Left lung (tissue), 10 donors: ENCODE data around the gene ITGB1BP2. TPM values are rescaled to one million over a fixed set of nuclear protein-coding genes. Genes with fewer than 3 reads are reported as not detected.
"Not testable (repeated sequence)": the region's sequence is repeated elsewhere in the genome, so short reads cannot be mapped to it uniquely, and the experiment has no call there.

Source experiments
- ATAC-seq: fragments of 200-7000 bp; cut with Tn5 transposase; one replicate; pipeline ENCODE4 v1.9.1; 2020; ENCODE audit warnings: moderate library complexity
- DNase-seq, 4 donors: peaks; one replicate each; pipeline ENCODE4 v3.0.0-alpha.2; 2013 to 2020
- H3K27ac ChIP-seq, 2 donors: fragments of 200-600 bp; sonication (generic) in 1 of 2; one replicate each; pipeline versions ENCODE4 v1.5.0 to v1.8.0; 2020 to 2021
- H3K27me3 ChIP-seq, 2 donors: fragments of 200-600 bp; sonication (generic) in 1 of 2; one replicate each; pipeline versions ENCODE4 v1.5.0 to v1.8.0; 2020 to 2021
- H3K36me3 ChIP-seq, 2 donors: fragments of 200-600 bp; sonication (generic) in 1 of 2; one replicate each; pipeline versions ENCODE4 v1.5.0 to v1.8.0; 2020 to 2021
- H3K4me1 ChIP-seq, 2 donors: fragments of 200-600 bp; one replicate each; pipeline ENCODE4 v1.8.0; 2021
- H3K4me3 ChIP-seq, 2 donors: fragments of 200-600 bp; sonication (generic) in 1 of 2; one replicate each; pipeline versions ENCODE4 v1.5.0 to v1.8.0; 2020 to 2021; ENCODE audit warnings: mild to moderate bottlenecking in 1 of 2
- H3K9me3 ChIP-seq, 2 donors: fragments of 200-600 bp; sonication (generic) in 1 of 2; one replicate each; pipeline versions ENCODE4 v1.5.0 to v1.8.0; 2020 to 2021
- intact Hi-C, 2 donors: fragments of 100-400 bp; cut with DNase I; formaldehyde crosslinking; loops; one replicate each; pipeline versions ENCODE4 v1.11.2 to v1.14.2; 2022
- polyA plus RNA-seq, 6 donors: library from polyadenylated mRNA; unstranded; fragments of 120-200 nt; gene quantifications; one replicate each; pipeline ENCODE4 v1.2.1, GENCODE V29; 2013; ENCODE audit not compliant: insufficient read length in 6 of 6
- total RNA-seq, 2 donors: library from RNA; stranded (reverse); fragmentation: NEBNext Ultra II Directional; extraction: Animal tissue kit (Norgen Biotek cat#: 25700); gene quantifications; one replicate each; pipeline ENCODE4 v1.2.1, GENCODE V29; 2021
- TF ChIP-seq, protein P1 (sequence below), 2 donors: fragments of 200-600 bp; sonication (generic) in 1 of 2; IDR thresholded peaks; one replicate each; pipeline versions ENCODE4 v1.5.0 to v1.8.0; 2021; ENCODE audit warnings: antibody characterized with exemption in 2 of 2
- donor health status: DM: no; HTN: yes; CAD: no.
- donor health status: DM: no; HTN: no; CAD: no.

Gene ITGB1BP2
- total and polyA plus RNA-seq, 8 donors: 0.99 to 3.0 (median 2.6) TPM

DNA sequence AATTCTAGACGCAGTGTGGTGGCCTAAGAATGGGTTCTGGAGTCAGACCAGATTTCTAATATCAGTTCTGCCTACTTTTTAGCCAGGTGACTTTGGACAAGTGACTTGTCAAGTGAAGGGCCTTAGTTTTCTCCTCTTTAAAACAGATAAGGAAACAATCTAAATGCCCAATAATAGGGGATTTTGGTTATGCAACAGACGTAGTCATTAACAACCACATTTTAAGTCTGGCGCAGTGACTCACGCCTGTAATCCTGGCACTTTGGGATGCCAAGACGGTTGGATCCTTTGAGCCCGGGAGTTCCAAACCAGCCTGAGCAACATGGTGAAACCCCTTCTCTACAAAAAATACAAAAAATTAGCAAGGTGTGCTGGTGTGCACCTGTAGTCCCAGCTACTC, 45.5 kb upstream of the ITGB1BP2 start:
- peak overlapping the region in 1 of 2 donors; percentile 48 for H3K27ac ChIP-seq
- peaks cover 0 to 21% of the 10 kb centered on the region in 2 donors for H3K4me1 ChIP-seq
- no peak overlapping the region for H3K4me3 ChIP-seq
- H3K9me3 ChIP-seq: no peaks in the 10 kb centered on the region
- H3K36me3 ChIP-seq: no peaks in the 10 kb centered on the region
- no peak for DNase-seq
- TF ChIP-seq, protein P1, sequence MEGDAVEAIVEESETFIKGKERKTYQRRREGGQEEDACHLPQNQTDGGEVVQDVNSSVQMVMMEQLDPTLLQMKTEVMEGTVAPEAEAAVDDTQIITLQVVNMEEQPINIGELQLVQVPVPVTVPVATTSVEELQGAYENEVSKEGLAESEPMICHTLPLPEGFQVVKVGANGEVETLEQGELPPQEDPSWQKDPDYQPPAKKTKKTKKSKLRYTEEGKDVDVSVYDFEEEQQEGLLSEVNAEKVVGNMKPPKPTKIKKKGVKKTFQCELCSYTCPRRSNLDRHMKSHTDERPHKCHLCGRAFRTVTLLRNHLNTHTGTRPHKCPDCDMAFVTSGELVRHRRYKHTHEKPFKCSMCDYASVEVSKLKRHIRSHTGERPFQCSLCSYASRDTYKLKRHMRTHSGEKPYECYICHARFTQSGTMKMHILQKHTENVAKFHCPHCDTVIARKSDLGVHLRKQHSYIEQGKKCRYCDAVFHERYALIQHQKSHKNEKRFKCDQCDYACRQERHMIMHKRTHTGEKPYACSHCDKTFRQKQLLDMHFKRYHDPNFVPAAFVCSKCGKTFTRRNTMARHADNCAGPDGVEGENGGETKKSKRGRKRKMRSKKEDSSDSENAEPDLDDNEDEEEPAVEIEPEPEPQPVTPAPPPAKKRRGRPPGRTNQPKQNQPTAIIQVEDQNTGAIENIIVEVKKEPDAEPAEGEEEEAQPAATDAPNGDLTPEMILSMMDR (IDR thresholded peaks at IDR 0.05): no peak
- no peaks in the 10 kb centered on the region for H3K27me3 ChIP-seq
- intact Hi-C loops: no loop called here
- ATAC-seq: no peak

DNA sequence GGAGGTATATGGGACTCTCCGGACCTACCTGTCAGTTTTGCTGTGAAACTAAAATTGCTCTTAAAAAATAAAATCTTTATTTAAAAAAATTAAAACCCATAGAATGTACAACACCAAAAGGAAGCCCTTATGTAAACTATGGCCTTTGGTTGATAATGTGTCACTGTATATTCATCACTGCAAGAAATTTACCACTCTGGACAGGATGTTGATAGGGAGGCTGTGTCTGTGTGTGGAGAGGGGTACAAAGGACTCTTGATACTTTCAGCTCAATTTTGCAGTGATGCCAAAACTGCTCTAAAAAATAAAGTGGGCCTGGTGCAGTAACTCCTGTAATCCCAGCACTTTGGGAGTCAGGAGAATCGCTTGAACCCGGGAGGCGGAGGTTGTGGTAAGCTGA, 44.7 kb upstream of the ITGB1BP2 start:
- intact Hi-C loops: no loop called here
- no peak overlapping the region for H3K27ac ChIP-seq
- no peaks in the 10 kb centered on the region for H3K9me3 ChIP-seq
- no peak overlapping the region for H3K4me3 ChIP-seq
- DNase-seq (no peak), ATAC-seq (no peak)
- TF ChIP-seq, protein P1 (IDR thresholded peaks at IDR 0.05): no peak
- H3K36me3 ChIP-seq: no peaks in the 10 kb centered on the region
- peaks cover 0 to 18% of the 10 kb centered on the region in 2 donors for H3K4me1 ChIP-seq
- H3K27me3 ChIP-seq: no peaks in the 10 kb centered on the region

DNA sequence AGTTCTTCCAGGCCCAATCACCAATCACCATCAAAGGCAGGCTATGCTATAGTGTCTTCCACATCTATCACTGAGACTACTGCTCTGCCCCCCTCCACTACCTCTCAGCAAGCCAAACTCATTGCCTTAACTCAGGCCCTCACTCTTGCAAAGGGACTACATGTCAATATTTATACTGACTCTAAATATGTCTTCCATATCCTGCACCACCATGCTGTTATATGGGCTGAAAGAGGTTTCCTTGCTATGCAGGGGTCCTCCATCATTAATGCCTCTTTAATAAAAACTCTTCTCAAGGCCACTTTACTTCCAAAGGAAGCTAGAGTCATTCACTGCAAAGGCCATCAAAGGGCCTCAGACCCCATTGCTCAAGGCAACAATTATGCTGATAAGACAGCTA, 32.9 kb upstream of the ITGB1BP2 start:
- H3K4me3 ChIP-seq: not testable (repeated sequence)

DNA sequence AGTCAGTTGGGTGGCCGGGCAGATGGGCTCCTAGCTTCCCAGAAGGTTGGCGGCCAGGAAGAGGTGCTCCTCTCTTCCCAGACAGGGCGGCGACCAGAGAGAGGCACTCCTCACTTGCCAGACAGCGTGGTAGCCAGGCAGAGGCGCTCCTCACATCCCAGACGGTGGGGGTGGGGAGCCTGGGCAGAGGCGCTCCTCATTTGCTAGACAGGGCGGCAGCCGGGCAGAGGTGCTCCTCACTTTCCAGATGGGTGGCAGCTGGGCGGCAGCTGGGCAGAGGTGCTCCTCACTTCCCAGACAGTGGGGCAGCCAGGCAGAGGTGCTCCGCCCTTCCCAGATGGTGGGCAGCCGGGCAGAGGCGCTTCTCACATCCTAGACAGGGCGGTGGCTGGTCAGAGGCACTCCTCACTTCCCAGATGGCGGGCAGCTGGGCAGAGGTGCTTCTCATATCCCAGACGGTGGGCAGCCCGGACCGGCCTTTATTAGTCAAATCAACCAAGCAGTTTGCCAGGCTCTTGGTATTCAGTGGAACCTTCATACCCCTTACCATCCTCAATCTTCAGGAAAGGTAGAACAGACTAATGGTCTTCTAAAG, 31.7 kb upstream of the ITGB1BP2 start:
- TF ChIP-seq, protein P1 (IDR thresholded peaks at IDR 0.05): no peak
- no peak overlapping the region for H3K4me3 ChIP-seq
- H3K27ac ChIP-seq: no peak overlapping the region
- ATAC-seq (no peak), DNase-seq (no peak)
- intact Hi-C loops: no loop called here
- no peaks in the 10 kb centered on the region for H3K4me1 ChIP-seq
- H3K9me3 ChIP-seq: no peaks in the 10 kb centered on the region
- no peaks in the 10 kb centered on the region for H3K27me3 ChIP-seq
- H3K36me3 ChIP-seq: no peaks in the 10 kb centered on the region

More for the DNA sequence above, 32.9 kb upstream of the ITGB1BP2 start:
- H3K36me3 ChIP-seq, DNase-seq, ATAC-seq, H3K9me3 ChIP-seq, H3K27ac ChIP-seq, intact Hi-C loops, H3K4me1 ChIP-seq, H3K27me3 ChIP-seq: not testable (repeated sequence)

DNA sequence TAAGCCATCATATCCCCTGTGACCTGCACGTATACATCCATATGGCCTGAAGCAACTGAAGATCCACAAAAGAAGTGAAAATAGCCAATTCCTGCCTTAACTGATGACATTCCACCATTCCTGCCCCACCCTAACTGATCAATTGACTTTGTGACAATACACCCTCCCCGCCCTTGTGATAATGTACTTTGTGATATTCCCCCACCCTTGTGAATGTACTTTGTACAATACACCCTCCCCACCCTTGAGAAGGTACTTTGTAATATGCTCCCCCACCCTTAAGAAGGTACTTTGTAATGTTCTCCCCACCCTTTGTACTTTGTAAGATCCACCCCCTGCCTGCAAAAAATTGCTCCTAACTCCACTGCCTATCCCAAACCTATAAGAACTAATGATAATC, 29.2 kb upstream of the ITGB1BP2 start:
- H3K27me3 ChIP-seq, ATAC-seq, H3K4me3 ChIP-seq, intact Hi-C loops, H3K36me3 ChIP-seq, H3K27ac ChIP-seq, DNase-seq, H3K9me3 ChIP-seq, H3K4me1 ChIP-seq: not testable (repeated sequence)

DNA sequence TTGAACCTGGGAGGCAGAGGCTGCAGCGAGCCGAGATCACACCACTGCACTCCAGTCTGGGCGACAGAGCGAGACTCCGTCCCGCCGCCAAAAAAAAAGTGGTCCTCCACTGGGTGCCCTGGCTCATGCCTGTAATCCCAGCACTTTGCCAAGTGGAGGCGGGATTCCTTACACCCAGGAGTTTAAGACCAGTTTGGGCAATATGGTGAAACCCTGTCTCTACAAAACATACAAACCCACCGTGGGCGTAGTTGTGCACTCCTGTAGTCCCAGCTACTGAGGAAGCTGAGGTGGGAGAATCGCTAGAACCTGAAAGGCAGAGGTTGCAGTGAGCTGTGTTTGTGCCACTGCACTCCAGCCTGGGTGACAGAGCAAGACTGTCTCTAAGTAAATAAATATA, 20.2 kb upstream of the ITGB1BP2 start:
- H3K27me3 ChIP-seq, intact Hi-C loops, H3K27ac ChIP-seq, ATAC-seq, H3K4me3 ChIP-seq, DNase-seq, H3K36me3 ChIP-seq, H3K9me3 ChIP-seq: not testable (repeated sequence)
- H3K4me1 ChIP-seq: peaks cover 0 to 16% of the 10 kb centered on the region in 2 donors
